Measurements from ENCODE around the gene TBC1D1.

Gene TBC1D1

DNA sequence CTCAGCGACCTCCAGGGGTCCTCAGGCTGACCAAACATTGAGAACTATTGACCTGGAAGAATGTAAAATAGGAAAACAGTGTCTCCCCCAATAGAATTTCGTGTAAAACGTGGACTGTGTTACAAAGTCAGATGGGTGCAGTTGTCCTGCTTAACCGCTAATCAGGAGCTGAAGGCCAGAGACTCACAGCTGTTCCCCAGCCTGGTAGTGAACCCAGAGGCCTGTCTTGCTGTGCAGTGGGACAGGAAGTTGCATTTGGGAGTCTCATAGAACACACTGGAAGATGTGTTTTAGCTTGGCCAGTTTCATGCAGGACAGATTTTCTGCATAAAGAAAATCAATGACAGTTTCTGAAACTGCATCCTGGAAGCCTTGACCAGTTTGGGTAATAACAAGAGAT, 220.8 kb downstream of the TBC1D1 start:
- TF ChIP-seq, protein P1, sequence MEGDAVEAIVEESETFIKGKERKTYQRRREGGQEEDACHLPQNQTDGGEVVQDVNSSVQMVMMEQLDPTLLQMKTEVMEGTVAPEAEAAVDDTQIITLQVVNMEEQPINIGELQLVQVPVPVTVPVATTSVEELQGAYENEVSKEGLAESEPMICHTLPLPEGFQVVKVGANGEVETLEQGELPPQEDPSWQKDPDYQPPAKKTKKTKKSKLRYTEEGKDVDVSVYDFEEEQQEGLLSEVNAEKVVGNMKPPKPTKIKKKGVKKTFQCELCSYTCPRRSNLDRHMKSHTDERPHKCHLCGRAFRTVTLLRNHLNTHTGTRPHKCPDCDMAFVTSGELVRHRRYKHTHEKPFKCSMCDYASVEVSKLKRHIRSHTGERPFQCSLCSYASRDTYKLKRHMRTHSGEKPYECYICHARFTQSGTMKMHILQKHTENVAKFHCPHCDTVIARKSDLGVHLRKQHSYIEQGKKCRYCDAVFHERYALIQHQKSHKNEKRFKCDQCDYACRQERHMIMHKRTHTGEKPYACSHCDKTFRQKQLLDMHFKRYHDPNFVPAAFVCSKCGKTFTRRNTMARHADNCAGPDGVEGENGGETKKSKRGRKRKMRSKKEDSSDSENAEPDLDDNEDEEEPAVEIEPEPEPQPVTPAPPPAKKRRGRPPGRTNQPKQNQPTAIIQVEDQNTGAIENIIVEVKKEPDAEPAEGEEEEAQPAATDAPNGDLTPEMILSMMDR (IDR thresholded peaks at IDR 0.05; ENCODE audit: insufficient read depth, low read length, poor library complexity, severe bottlenecking) = no peak
- H3K36me3 ChIP-seq (ENCODE audit: control insufficient read depth, insufficient read depth, low read length) = peaks cover 12% of the 10 kb centered on the region
- no peak overlapping the region for H3K4me3 ChIP-seq (replicated peaks; ENCODE audit: low read depth, low read length)
- no peaks in the 10 kb centered on the region for H3K27me3 ChIP-seq (replicated peaks; ENCODE audit: control insufficient read depth, insufficient read depth, low read length)
- DNase-seq (ENCODE audit: extremely low read depth, insufficient read length) = no peak

DNA sequence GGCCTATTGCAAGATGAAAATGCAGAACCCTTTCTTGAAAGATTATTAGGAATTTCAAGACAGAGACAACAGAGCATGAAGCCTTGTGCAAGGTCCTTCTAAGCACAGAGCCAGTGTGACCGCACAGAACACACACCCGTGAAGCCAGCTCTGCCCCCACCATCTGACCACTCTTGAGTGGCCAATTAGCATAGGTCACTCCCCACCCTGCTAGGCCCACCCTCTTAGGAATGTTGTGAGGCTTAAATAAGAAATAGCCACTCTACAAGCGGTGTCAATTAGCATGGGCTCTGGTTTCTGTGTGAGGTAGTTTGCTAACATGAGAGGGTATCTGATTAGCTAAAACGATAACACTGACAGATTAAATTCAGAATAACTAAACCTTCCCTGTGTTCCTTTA, 222.2 kb downstream of the TBC1D1 start:
- TF ChIP-seq, protein P1 (IDR thresholded peaks at IDR 0.05; ENCODE audit: insufficient read depth, low read length, poor library complexity, severe bottlenecking) = no peak
- Histone ChIP-seq H3K36me3 (ENCODE audit: control insufficient read depth, insufficient read depth, low read length) (peaks cover 2% of the 10 kb centered on the region), H3K4me3 (replicated peaks; ENCODE audit: low read depth, low read length) (no peak overlapping the region), H3K27me3 (replicated peaks; ENCODE audit: control insufficient read depth, insufficient read depth, low read length) (no peaks in the 10 kb centered on the region)
- no peak for DNase-seq (ENCODE audit: extremely low read depth, insufficient read length)

DNA sequence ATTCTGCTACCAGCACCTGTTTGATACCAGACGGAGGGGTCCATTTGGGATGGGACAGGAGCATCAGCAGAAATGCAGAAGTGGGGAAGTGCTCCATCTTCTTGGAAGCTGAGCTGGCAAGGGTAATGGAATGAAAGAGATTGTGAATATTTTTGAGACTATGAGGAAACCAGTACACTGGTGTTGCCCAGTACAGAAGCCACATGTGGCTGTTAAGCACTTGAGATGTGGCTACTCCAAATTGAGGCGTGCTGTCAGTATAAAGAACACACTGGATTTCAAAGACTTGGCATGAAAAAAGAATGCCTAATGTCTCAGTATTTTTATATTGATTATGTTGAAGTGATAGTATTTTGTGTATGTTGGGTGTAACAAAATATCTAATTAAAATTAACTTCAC, 222.7 kb downstream of the TBC1D1 start:
- H3K4me3 ChIP-seq (replicated peaks; ENCODE audit: low read depth, low read length) = no peak overlapping the region
- no peak for DNase-seq (ENCODE audit: extremely low read depth, insufficient read length)
- peaks cover 5% of the 10 kb centered on the region for H3K36me3 ChIP-seq (ENCODE audit: control insufficient read depth, insufficient read depth, low read length)
- TF ChIP-seq, protein P1 (IDR thresholded peaks at IDR 0.05; ENCODE audit: insufficient read depth, low read length, poor library complexity, severe bottlenecking) = no peak
- H3K27me3 ChIP-seq (replicated peaks; ENCODE audit: control insufficient read depth, insufficient read depth, low read length) = no peaks in the 10 kb centered on the region

DNA sequence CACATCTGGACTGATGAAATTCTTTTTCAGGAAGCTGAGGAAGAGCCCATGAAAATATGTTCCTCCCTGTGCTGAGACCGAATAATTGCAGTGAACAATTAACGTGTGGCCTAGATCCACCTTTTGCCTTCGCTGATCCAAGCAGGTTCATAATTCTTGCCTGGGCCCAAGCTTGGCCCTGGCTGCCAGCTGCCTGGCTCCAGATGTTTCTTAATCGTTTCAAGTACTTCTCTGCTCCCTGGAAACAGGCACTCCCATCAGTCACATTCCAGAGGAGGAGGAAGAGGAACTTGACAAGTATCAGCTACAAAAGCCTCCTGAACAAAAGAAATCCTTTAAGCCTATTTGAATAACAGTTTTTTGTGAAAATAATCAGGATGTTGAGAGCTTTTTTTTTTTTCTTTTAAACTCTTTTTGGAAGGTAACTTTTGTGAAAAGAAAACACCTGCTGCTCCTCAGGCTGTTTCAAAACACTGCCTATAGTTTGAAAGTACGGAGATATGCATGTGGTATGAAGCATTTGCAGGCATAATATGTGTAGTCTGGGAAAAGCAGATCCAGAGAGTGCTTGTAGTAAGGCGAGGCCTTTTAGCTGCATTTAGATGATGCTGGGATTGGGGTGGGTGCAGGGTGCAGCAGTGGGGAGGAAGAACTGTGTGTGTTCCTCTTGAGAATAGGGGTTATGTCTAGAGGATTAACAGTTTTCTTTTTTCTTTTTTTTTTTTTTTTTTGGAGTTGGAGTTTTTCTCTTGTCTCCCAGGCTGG, 223.7 kb downstream of the TBC1D1 start:
- TF ChIP-seq, protein P1 (IDR thresholded peaks at IDR 0.05; ENCODE audit: insufficient read depth, low read length, poor library complexity, severe bottlenecking) = no peak
- DNase-seq (ENCODE audit: extremely low read depth, insufficient read length) = no peak
- Histone ChIP-seq H3K27me3 (replicated peaks; ENCODE audit: control insufficient read depth, insufficient read depth, low read length) (no peaks in the 10 kb centered on the region), H3K36me3 (ENCODE audit: control insufficient read depth, insufficient read depth, low read length) (peaks cover 6% of the 10 kb centered on the region), H3K4me3 (replicated peaks; ENCODE audit: low read depth, low read length) (no peak overlapping the region)

DNA sequence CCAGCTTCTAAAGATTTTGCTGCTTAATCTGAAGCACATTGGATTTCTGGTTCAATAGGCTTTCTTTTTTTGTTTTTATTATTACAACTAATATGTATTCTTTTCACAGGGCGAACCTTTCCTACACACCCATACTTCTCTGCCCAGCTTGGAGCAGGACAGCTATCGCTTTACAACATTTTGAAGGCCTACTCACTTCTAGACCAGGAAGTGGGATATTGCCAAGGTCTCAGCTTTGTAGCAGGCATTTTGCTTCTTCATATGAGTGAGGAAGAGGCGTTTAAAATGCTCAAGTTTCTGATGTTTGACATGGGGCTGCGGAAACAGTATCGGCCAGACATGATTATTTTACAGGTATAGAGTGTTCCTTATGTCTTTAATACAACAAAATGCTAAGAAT, 224.7 kb downstream of the TBC1D1 start:
- Histone ChIP-seq H3K4me3 (replicated peaks; ENCODE audit: low read depth, low read length) (no peak overlapping the region), H3K27me3 (replicated peaks; ENCODE audit: control insufficient read depth, insufficient read depth, low read length) (no peaks in the 10 kb centered on the region), H3K36me3 (ENCODE audit: control insufficient read depth, insufficient read depth, low read length) (peaks cover 6% of the 10 kb centered on the region)
- TF ChIP-seq, protein P1 (IDR thresholded peaks at IDR 0.05; ENCODE audit: insufficient read depth, low read length, poor library complexity, severe bottlenecking) = no peak
- DNase-seq (ENCODE audit: extremely low read depth, insufficient read length) = no peak
